ENCODE measurements around the gene KRT14.
"Not testable (repeated sequence)": the region's sequence is repeated elsewhere in the genome, so short reads cannot be mapped to it uniquely, and the experiment has no call there.

The KRT14 gene

DNA sequence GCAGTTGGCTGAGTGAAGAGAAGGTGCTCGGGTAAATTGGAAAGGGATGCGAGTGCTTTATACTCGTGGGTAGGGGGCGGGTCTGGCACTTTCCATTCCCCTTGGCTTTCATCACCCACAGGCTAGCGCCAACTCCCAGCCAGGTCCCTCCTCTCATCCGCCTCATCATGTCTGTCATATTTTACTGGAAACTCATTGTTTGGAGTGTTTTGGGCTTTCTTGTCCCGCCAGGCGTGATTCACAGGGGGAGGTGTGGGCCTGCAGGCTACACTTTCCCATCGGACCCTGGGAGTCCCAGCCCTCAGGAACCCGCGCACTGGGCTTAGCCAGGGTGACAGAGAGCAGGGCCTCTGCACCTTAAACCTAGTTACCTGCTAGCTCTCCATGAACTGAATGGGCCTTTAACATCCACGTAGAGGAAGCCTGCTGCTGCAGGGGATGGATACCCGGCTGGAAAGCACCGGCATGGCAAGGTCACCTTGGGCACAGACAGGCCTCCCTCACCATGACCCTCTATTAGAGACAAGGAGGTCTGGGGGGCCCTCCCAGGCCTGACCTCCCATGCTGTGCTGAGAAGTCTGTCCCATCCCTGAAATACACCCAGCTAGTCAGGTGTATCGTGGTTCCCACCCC, at the start of gene KRT14:
Gene KRT14, minus strand, starts transcription at position 33 of the 633 bp plus-strand sequence. CDS start 61 bp downstream, outside the sequence.
- DNase-seq: no peak

DNA sequence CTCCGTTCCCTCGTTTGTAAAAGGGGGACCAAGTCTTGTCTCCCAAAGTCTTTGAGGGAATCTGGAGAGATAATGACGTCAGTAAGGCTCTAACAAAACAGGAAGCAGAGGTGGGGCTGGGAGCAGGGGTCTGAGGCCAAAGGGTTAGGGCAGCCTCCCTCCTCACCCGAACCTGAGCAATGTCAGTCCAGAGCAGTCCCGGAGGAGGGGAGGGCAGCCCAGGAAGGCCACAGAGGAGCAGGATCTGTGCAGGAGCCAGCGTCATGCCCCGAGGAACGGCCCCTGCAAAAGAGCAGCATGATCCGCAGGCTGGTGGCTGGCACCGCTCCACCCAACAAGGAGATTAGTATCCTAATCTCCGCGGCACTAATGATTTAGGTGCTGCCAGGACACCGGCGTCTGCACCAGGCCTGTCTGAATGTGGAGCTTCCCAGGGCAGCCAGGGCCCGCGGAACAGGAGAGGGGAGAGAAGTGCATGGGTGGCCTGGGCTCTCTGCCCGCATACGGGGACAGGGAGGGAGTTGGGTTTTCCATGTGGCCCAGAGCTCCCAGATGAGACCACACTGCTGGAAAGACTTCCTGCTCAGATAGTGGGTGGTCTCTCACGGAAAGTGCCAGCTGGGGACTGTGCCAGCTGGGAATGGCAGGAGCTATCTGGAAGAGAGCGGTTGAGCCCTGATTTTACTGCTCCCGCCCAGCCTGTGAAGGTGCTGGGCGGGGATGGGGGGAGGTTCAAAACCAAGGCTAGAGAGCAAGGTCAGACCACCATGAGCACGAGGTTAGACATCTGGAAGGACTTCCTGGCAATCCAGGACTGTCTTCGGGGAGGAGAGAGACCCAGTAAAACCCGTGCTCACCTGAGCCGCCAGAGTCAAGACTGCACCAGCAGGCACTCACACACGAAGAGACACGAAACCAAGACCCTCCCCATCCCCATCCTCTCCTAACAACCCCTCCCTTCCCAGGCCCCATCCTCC, 48.7 kb upstream of the KRT14 start:
- DNase-seq: no peak

DNA sequence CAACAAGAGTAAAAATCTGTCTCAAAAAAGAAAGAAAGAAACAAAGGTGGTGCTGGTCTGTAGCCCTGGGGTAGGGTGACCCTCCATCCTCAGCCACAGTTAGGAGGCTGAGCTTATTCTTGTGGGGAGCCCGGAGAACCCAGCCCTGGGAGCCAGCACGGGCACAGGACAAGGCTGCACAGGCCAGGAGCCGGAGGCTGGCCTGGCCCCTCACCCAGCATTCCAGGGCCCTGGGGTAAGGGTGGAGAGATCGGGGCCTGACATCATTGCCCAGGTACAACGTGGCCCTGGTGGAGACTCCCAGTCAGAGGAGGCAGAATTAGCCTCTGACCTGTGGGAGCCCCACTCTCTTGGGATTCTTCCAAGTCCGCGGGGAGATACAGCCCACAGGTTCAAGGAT, 47.9 kb upstream of the KRT14 start:
- no peak for DNase-seq

DNA sequence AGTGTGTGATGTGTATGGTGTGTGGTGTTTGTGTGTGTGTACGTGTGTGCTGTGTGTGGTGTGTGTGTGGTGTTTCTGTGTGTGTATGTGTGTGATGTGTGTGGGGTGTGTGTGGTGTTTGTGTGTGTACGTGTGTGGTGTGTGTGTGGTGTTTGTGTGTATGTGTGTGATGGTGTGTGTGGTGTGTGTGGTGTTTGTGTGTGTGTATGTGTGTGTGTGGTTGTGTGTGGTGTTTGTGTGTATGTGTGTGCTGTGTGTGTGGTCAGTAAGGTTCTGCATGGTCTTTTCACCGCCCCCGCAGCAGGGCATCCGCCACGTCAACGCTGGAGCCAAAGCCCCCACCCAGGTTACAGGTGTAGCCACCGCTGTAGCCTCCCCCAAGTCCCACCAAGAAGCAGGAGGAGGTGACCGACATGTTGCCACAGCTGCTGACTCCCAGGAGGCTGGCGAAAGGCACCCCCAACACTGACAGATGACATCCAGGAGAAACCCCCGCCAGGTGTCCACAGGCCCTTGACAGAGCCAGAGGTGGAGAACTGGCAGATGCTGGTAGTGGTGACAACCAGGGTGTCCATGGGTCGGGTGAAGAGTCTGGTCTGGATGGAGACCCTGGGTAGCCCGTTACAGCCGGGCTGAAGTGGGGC, 47.0 kb upstream of the KRT14 start:
- DNase-seq: no peak

DNA sequence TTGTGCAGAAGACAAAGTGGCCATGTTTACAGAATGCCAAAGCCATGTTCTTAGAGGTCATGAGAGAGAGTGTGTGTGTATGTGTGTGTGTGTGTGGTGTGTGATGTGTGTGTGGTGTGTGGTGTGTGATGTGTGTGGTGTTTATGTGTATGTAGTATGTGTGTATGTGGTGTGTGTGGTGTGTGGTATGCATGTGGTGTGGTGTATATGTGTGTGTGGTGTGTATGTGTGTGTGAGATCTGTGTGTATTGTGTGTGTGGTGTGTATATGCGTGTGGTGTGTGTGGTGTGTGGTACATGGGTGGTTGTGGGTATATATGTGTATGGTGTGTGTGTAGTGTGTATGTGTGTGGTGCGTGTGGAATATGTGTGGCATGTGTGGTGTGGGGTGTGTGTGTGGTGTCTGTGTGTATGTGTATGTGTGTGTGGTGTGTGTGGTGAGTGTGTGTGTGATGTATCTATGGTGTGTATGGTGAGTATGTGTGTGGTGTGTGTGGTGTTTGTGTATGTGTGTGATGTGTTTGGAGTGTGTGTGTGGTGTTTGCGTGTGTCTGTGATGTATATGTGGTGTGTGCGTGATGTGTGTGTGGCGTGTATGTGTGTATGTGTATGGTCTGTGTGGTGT, 45.9 kb upstream of the KRT14 start:
- DNase-seq: no peak

DNA sequence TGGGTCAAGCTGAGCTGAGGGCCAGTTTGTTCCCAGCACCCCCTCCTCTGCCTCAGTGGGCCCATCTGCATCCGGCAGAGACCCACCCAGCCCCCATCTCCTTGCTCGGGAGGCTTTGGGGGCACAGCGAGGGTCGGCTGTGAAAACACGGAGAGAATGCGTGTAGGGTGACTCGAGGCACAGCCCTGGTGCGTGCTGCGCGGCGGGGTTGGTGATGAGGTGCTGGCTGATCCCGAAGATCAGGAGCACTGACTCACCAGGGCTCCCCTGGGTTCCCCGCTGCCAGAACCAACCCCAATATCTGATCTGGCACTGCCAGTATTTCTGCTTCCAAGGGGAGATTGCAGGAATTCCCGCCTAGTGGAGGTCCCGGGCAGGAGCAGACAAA, 45.2 kb upstream of the KRT14 start:
- DNase-seq: no peak

DNA sequence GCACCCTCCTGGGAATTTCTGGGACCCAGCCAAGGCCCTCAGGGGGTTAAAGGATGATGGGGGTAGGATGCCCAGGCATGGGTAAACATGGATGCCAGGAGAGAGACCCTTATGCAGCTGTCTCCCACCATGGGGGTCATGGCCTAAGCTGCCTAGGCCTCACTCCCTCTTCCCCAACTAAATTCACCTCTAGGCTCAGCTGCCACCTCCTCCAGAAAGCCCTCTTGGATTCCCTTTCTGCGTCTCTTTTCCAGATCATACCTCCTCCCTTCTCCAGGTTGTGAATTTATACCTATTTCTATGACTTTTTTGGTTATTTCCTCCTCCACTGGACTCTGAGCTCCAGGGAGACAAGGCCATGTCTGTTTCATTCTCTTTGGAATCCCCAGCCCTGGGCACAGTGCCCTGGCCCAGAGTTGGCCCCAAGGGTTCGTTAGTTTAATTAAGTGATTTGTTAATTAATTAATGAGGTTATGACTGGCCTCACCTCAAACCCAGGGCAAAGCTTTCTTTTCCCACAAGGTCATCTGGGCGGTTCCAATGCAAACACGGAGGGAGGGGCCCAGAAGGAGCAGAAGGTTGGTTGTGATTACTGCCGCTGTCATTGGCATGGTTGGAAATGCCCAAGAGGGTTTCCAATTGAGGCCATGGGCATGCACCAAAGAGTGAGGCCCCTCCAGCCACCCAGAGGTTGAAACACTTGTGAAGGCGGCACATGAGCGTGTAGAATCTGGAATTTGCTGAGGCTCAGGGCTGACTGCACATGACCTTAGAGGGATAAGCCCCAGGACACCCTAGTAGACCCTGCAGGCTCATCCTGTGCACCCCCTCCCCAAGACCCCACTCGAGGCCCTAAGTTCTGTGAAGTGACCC, 44.6 kb upstream of the KRT14 start:
- no peak for DNase-seq

DNA sequence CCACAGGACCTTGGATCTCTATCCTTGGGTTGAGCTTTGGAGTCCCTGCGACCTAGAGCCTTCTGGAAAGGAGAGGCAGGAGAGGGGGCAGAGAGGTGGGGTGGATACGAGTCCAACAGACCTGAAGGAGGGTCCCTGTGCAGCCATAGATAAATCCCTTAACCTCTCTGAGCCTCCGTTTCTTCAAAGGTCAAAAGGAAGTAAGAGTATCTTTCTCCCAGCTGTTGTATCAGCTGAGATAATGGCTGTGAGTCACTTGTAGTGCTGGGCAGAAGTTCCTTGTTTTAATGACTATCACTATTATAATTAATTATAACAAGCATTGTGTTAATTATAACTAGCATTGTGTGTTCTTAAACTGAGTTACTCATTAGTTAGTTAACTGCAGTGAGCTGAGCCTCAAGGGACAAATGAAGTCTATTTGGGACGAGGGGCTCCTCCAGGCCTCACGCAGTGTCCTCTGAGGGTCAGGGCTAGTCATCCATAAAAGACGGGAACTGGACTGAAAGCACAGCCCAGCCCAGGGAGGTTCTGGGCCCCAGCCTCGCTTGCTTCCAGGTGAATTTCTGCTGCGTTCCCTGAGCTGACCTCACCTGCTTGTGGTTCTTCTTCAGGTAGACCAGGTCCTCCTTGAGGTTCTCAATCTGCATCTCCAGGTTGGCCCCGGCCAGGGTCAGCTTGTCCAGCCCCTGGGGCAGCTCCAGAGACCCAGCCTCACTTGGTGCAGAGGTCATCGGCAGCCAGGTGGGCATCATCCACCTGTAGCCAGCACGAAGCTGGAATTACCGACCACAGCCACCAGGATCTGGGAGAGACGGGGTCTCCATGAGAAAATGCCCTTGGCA, 43.4 kb upstream of the KRT14 start:
- no peak for DNase-seq

DNA sequence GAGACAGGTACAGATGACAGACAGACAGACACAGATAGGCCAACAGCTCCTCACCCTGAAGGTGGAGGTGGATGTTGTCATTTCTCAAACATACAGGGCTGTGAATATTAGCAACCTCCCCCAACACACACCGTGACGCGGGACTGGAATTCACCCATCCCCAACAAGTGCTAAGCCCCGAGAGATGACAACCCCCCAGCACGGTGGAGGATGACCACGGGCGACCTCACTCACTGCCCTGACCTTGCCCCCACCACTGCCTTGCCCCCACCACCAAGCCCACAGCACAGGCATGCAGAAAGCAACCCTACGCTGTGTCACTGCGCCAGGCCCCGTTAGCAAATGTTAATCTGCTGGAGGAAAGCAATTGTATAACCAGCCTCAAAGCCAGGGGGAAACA, 42.6 kb upstream of the KRT14 start:
- DNase-seq: no peak

DNA sequence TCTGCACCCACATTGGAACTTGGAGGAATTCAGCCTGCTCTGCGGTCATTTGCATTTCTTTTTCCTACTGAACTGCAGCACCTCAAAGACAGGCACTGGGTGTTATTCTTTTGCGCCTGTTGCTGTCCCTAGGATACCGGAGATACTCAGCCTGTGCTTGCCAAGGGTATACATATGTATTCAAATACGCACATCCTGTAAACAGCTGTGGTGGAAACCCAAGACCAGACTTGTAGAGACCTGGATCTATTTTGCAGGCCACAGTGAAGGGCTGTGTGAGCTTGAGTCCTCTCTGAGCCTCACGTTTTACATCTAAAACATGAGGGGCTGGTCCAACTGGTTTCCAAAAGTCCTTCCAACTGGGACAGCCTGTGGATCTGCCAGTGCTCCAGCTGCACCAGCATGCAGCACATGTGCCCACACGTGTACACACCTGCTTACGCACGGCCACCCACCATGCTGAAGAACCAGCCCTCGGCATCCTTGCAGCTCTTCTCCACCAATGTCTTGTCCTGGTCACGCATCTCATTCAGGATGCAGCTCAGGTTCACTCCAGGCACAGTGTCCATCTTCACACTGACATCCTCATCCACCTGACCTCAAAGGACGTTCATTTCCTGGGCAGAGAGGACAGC, 42.0 kb upstream of the KRT14 start:
- DNase-seq: not testable (repeated sequence)

DNA sequence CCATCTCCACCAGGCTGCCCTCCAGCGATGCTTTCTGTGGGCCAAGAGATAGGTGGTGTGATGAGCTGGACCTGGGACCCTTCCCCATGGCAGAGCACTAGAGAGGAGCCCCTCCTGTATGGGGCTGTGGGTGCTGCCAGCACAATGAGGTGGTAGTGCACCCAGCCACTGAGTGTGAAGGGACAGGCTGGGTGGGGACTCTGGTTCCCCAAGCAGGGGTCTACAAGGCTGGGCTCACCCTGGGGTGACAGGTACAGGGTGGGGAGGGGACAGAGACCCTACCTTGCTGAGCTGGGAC, 41.3 kb upstream of the KRT14 start:
- DNase-seq: not testable (repeated sequence)

DNA sequence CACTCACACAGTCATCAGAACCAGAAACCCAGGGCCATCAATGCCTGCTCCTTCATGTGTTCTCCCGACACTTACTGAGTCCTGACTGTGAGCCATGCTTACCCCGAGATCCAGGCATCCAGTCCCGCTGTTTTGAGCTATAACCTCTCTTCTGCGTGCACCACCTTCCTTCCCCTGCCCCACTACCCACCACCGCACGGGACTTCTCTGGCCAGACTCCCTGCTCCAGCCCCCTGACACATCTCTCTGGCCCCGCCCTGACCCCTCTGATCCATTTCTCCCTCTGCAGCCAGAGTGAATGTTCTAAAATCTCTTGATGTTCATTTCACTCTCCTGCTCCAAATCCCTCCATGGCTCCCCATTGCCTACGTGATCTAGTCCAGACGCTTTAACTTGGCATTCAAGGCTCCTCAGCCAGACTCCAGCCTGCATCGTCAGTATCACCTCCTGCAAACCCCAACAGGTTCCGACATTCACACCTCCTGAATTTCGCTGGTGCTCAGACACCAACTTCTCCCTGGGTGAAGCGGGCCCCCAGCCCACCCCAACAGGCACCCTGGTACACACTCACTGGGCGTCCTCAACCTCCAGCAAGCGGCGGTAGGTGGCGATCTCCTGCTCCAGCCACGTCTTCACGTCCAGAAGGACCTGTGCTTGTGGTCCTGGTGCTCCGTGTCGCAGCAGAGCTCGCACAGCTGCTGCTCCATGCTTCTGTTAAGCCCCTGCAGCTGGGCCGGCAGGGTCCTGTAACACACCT, 40.8 kb upstream of the KRT14 start:
- no peak for DNase-seq

DNA sequence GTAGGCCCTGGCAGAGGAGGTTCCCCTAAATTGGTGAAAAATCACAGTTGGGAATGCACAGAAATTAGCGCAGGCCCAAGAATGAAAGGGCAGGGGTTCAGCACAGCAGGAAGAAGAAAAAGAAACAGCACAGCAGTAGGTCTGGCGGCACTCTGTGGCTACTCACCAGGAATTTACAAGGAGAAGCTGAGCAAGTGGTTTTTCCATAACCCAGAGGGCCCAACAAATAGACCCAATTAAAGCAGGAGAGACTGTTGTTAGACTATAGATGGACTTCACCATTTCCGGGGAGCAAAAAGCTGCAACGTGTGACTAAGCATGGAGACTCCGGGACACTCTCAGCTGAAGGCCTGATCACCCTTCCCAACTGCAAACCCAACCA, 40.2 kb upstream of the KRT14 start:
- DNase-seq: not testable (repeated sequence)

DNA sequence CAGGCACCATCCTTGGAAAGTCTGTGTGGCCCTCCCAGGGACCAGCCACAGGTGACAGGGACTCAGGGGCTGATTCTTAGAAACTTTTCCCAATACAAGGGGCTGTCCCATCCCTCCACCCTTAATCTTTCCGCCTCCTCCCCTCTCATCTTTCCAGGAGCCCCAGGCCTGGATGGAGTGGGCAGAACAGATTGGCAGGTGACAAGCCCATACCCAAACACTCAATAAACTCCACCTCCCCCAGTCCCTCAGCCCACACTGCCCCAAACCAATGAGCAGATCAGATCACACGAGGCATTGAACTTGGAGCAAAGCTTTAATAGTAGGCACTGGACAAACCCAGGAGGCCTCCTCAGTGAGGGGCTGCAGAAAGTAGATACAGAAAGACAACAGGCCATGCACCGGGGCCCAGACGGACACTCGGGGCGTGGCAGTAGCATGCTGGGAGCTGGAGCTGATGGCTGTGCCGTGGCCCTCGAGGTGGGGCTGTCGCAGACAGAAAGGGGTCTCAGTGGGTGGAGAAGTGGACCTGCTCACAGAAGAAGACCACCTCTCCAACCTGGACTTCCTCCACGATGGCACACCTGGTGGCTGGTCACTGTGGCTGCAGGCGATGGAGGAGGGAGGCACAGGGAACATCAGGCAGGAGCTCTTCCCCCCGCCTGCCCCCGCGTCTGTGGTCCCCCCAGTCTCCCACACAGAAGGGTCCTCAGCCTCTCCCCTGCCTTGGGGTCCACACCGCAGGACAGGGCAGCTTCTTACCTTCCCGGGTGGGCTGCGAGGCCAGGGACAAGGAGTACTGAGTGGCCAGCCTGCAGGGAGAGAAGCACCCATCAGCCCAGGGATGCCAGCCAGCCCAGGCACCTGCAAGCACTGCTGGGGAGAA, 39.6 kb upstream of the KRT14 start:
- not testable (repeated sequence) for DNase-seq

DNA sequence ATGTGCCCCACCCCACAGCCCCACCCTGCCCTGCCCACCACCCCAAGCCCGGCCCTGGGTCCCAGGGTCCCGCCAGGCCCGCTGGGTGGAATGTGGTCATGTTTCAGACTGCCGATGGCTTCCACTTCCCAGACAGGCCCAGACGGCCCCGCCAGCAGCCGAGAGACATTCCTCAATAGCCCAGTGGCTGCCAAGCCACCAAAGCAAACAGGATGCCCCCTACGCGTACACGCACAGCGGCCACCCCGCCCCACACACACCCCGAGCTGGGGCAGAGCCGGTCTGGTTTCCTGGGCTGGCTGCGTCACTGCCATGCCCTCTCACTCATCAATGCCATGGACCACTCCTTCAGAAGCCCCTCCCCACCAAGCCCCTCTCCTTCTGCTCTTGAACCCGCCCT, 38.9 kb upstream of the KRT14 start:
- DNase-seq: no peak

DNA sequence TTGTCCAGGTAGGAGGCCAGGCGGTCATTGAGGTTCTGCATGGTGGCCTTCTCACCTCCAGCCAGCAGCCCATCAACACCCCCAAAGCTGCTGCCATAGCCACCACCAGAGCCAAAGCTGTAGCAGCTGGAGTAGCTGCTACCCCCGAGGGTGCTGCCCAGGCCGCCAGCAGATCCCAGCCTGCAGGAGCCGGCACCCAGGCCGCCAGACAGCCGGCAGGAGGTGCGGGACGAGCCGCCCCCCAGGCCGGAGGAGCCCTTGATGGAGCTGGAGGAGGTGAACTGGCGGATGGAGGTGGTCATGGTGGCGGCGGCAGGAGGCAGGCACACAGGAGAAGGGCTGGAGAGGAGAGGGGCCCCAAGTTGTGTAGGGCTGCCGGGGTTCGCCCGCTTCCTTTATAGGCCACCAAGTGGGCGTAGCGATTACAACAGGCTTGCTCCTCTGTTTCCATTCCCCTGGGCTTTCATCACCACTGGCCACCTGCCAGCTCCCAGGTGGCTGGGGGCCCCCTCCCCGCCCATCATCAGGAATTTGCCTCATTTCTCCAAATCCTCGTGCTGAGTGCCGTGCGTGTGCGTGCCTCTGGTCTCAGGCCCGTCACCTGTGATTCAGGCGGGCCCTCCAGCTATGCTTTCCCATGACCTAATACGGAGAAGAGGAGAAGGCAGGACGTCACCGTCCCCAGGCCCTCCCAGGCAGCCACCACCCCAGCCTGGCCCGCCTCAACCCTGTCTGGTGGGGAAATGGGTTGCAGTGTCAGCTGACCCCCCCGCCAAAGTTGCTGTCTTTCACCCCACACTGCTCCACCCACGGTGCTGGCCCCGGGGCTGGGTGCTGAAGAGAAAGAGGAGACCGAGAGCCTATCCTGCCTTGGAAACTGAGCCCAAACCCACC, 37.8 kb upstream of the KRT14 start, which contains the start of gene KRT17:
Gene KRT17, minus strand, starts transcription at position 368 of the 894 bp plus-strand sequence. Its CDS starts 66 bp downstream, at position 302.
- peak; percentile 5 for DNase-seq

DNA sequence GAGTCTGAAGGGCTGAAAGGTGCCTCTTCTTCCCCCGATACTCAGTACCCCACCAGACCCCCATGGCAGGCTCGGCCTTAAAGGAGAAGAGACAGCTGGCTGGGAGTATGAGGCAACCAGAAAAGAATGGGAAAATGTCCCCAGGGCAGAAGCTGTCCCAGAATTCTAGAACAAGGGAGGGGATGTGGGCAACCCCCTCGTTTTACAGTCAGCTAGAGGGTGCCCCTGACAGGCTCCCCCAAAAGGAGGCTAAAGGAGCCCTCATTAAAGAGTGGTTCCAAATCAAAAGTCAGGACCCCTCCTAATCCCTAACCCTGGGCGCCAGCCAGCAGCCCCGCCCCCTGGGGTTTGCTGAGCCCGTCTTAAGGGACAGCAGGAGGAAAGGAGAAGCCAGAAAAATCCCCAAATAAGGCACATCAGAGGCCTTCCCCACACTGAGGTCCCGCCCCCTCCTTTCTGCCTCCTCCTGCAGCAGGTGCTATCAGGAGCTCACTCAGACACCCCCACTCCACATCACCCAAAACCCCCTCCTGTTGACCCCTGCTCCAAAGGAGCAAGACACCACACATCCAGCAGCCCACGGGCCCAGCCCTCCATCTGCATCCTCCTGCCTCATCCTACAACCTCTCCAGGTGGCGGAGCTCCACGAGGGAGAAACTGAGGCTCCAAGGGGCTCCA, 36.6 kb upstream of the KRT14 start:
- not testable (repeated sequence) for DNase-seq
